GM12878 (cell line): Measurements from ENCODE around the gene COL27A1. TPM values are rescaled to one million over a fixed set of nuclear protein-coding genes. Genes with fewer than 3 reads are reported as not detected.

Experiments
- ATAC-seq: fragments of 200-7000 bp; cut with Tn5 transposase; 3 replicates; pipeline ENCODE4 v1.9.1; 2020; ENCODE audit warnings: mild to moderate bottlenecking, moderate library complexity
- BruUV-seq: library from RNA; stranded (reverse); fragments of 400-500 nt; replicated peaks from 2 replicates; lab custom pipeline; 2021; lab: Mats Ljungman, UMichigan
- CTCF ChIA-PET: fragments of 300-600 bp; sonication (Branson Sonifier 250); formaldehyde crosslinking; extraction: SDS; loops from one replicate; lab custom pipeline; 2021; ENCODE audit warnings: inconsistent platforms; lab: Yijun Ruan, JAX
- POLR2A ChIA-PET: fragments of 350-600 bp; formaldehyde crosslinking; extraction: SDS; loops from one replicate; lab custom pipeline; 2021; ENCODE audit warnings: inconsistent platforms; lab: Charles Lee
- RAD21 ChIA-PET: fragments of 300-600 bp; sonication (Branson Sonifier 250); formaldehyde crosslinking; loops from one replicate; lab custom pipeline; 2023; ENCODE audit warnings: antibody characterized with exemption; ENCODE audit not compliant: unreplicated experiment; lab: Charles Lee
- SMC1A ChIA-PET: fragments of 300-600 bp; sonication (Branson Sonifier 250); formaldehyde crosslinking; loops from one replicate; lab custom pipeline; 2023; ENCODE audit not compliant: unreplicated experiment, uncharacterized antibody; lab: Charles Lee
- DNase-seq: peaks from one replicate; pipeline ENCODE4 v3.0.0-alpha.2; 2011; ENCODE audit warnings: low read depth, low spot score
- FAIRE-seq: peaks from 3 replicates; lab custom pipeline; 2011; peaks lifted over from hg19 to GRCh38; lab: Jason Lieb, UNC
- H2AFZ ChIP-seq: 2 replicates; pipeline ENCODE4 v1.6.0; 2011; ENCODE audit warnings: low read depth, low read length, control low read depth; ENCODE audit not compliant: control insufficient read depth
- H3K27ac ChIP-seq: 2 replicates; pipeline ENCODE4 v1.5.1; 2011; ENCODE audit warnings: control low read depth; ENCODE audit not compliant: control insufficient read depth, insufficient read depth
- H3K27me3 ChIP-seq, 2 experiments: replicated peaks in 1 of 2; 2 replicates each; pipeline versions ENCODE4 v1.6.0 to v1.6.1; 2011; ENCODE audit warnings: low read length in 1 of 2; ENCODE audit not compliant: control insufficient read depth in 2 of 2, insufficient read depth in 2 of 2
- H3K36me3 ChIP-seq, 2 experiments: 2 replicates each; pipeline ENCODE4 v1.5.1; 2011; ENCODE audit warnings: low read length in 1 of 2; ENCODE audit not compliant: control insufficient read depth in 2 of 2, insufficient read depth in 2 of 2
- H3K4me1 ChIP-seq: 2 replicates; pipeline ENCODE4 v1.6.1; 2011; ENCODE audit warnings: mild to moderate bottlenecking, low read length, moderate library complexity, mixed read lengths; ENCODE audit not compliant: control insufficient read depth, insufficient read depth
- H3K4me2 ChIP-seq: 2 replicates; pipeline ENCODE4 v1.6.0; 2011; ENCODE audit warnings: control low read depth; ENCODE audit not compliant: control insufficient read depth, insufficient read depth
- H3K4me3 ChIP-seq: fragments of 200-600 bp; sonication (generic); 2 replicates; pipeline ENCODE4 v1.5.1; 2016
- H3K79me2 ChIP-seq: 2 replicates; pipeline ENCODE4 v1.6.0; 2011; ENCODE audit warnings: low read length; ENCODE audit not compliant: control insufficient read depth, insufficient read depth
- H3K9ac ChIP-seq: 2 replicates; pipeline ENCODE4 v1.8.0; 2011; ENCODE audit warnings: low read length, control low read depth, mixed read lengths; ENCODE audit not compliant: control insufficient read depth, insufficient read depth
- H3K9me3 ChIP-seq: replicated peaks from 3 replicates; pipeline ENCODE4 v1.5.1; 2011; ENCODE audit warnings: mild to moderate bottlenecking, low read length; ENCODE audit not compliant: control insufficient read depth, insufficient read depth
- H4K20me1 ChIP-seq: 2 replicates; pipeline ENCODE4 v1.6.0; 2011; ENCODE audit not compliant: control insufficient read depth, insufficient read depth
- MYB ChIP-seq: fragments of 150-350 bp; IDR thresholded peaks from 2 replicates; pipeline ENCODE4 v1.6.1; 2014; ENCODE audit warnings: mild to moderate bottlenecking, low read depth, low read length, borderline replicate concordance
- NR2F1 ChIP-seq: fragments of 450-650 bp; conservative IDR thresholded peaks from 2 replicates; pipeline ENCODE4 v1.6.1; 2017; ENCODE audit warnings: mild to moderate bottlenecking
- SIN3A ChIP-seq: IDR thresholded peaks from 2 replicates; pipeline ENCODE4 v1.6.1; 2012; ENCODE audit warnings: low read depth, low read length, improper control_type of control experiment
- SREBF2 ChIP-seq: IDR thresholded peaks from 2 replicates; pipeline ENCODE4 v1.6.1; 2012; ENCODE audit warnings: mild to moderate bottlenecking, low read length
- SRF ChIP-seq, 2 experiments: IDR thresholded peaks; 2 replicates each; pipeline ENCODE4 v1.6.1; 2011; ENCODE audit warnings: low read depth in 2 of 2, low read length in 2 of 2, mild to moderate bottlenecking in 1 of 2, moderate library complexity in 1 of 2
- TCF7 ChIP-seq: IDR thresholded peaks from 2 replicates; pipeline ENCODE4 v1.6.1; 2014; ENCODE audit warnings: antibody characterized with exemption, borderline replicate concordance
- YY1 ChIP-seq: IDR thresholded peaks from 2 replicates; pipeline ENCODE4 v1.6.1; 2011; ENCODE audit warnings: low read depth, mild to moderate bottlenecking, low read length
- WGBS: methylation state at CpG from one replicate; pipeline ENCODE4 v1.1.6; 2016; ENCODE audit warnings: low lambda C conversion rate; ENCODE audit not compliant: insufficient replicate concordance, insufficient coverage; ENCODE audit errors: missing lambda C conversion rate; 5-methylcytosine and 5-hydroxymethylcytosine counted together
- in situ Hi-C: fragments of 300-500 bp; cut with MboI; formaldehyde crosslinking; loops from 9 replicates; pipeline ENCODE4 v1.14.3; 2018; ENCODE audit warnings: mixed read lengths
- intact Hi-C: fragments of 100-400 bp; cut with micrococcal nuclease; formaldehyde crosslinking; loops from one replicate; pipeline ENCODE4 v1.14.2; 2022; ENCODE audit not compliant: unreplicated experiment
- polyA plus RNA-seq, 11 experiments: library from polyadenylated mRNA; depleted of rRNA in 4 of 11; unstranded in 6 of 11; stranded (reverse) in 5 of 11; fragments of >200 nt; fragmentation: Nextera tagmentation in 4 of 11; fragmentation: Illumina TruSeq in 1 of 11; extraction: Ambion mirVana in 4 of 11; extraction: Trizol in 1 of 11; gene quantifications; 1 replicate in 1 of 11; 2 replicates in 10 of 11; pipeline versions ENCODE4 v1.2.1 to v1.2.3, GENCODE V29; 2011 to 2016; ENCODE audit warnings: inconsistent platforms in 2 of 11, missing spikeins in 2 of 11, low read depth in 1 of 11
- total RNA-seq, 4 experiments: library from RNA; depleted of rRNA in 3 of 4; stranded (reverse); fragments of >200 nt in 3 of 4; fragmentation: Illumina TruSeq in 1 of 4; extraction: Trizol in 1 of 4; gene quantifications; 2 replicates each; pipeline versions ENCODE4 v1.2.1 to v1.2.3, GENCODE V29; 2013 to 2021
- TF ChIP-seq, protein P1 (sequence below): fragments of 450-650 bp; IDR thresholded peaks from 2 replicates; pipeline ENCODE4 v1.6.1; 2016; ENCODE audit warnings: mild to moderate bottlenecking
- TF ChIP-seq, protein P2 (sequence below): fragments of 450-650 bp; IDR thresholded peaks from 2 replicates; pipeline ENCODE4 v1.6.1; 2017; ENCODE audit warnings: mild to moderate bottlenecking, low read depth, inconsistent platforms; ENCODE audit not compliant: poor library complexity, severe bottlenecking
- TF ChIP-seq, protein P3 (sequence below): IDR thresholded peaks from 2 replicates; pipeline ENCODE4 v1.6.1; 2012; ENCODE audit warnings: low read depth, low read length, improper control_type of control experiment
- TF ChIP-seq, protein P4 (sequence below): fragments of 450-650 bp; IDR thresholded peaks from 2 replicates; pipeline ENCODE4 v1.6.1; 2017; ENCODE audit warnings: mild to moderate bottlenecking
- TF ChIP-seq, protein P5 (sequence below): fragments of 450-650 bp; conservative IDR thresholded peaks from 2 replicates; pipeline ENCODE4 v1.6.1; 2017; ENCODE audit warnings: mild to moderate bottlenecking, moderate library complexity

The COL27A1 gene
- total and polyA plus RNA-seq, 10 of the 15 experiments (the other 5 are each of a cell fraction or from before 2014, with no cell fraction given) = 0.10 TPM; not detected in 9

DNA sequence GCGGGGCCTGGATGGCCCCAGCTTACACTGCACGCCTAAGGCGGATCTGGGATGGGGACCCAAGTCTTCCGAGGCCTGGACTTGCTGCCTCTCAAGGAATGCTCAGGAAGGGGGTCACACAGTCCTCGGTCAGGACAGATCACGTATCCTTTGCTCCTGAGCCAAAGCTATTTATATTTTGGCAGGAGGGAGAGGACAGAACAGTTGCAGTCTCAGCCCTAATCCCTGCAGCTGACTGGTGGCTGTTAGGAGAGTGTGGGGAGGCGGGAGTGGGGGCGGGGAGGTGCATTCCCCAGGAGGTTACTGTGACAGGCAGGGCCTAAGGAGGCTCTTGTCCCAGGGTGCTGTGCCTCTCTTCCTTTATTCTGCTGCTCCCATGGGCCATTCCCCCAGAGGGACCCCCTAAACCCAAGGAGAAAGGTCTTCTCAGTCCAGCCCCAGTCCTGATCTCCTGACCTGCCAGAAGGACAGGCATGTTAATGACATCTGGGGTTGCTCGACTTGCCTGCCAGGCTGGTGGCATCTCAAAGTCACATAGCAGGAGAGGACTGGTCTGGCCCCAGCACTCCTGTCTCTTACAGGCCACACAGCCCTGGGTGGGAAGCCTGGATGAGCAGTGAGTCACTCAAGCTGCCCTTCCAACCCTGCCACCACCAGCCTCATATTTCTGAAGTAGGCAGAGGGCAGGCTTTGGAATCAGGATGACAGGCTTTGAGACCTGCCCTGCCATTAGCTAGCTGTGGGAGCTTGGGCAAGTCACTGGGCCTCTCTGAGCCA, 51.9 kb downstream of the COL27A1 start:
- ATAC-seq = no peak
- no peak overlapping the region for H2AFZ ChIP-seq
- no peak overlapping the region for H3K9ac ChIP-seq
- BruUV-seq = no TSS peak
- no peaks in the 10 kb centered on the region for H3K4me1 ChIP-seq
- ChIA-PET SMC1A (no interaction called here), RAD21 (no interaction called here), POLR2A (no interaction called here), CTCF (no interaction called here)
- peaks cover 0 to 2% of the 10 kb centered on the region in 2 experiments; a peak in 2 of 4 replicates for H3K27me3 ChIP-seq
- WGBS = 5% methylated on average over 9 of the region's 9 CpGs
- DNase-seq = no peak
- no peak overlapping the region for H3K4me3 ChIP-seq
- in situ Hi-C loops (no loop called here), intact Hi-C loops (no loop called here)
- no peak for FAIRE-seq
- H3K36me3 ChIP-seq = no peaks in the 10 kb centered on the region
- no peak overlapping the region for H3K27ac ChIP-seq
- H4K20me1 ChIP-seq = no peaks in the 10 kb centered on the region
- TF ChIP-seq, protein P1, sequence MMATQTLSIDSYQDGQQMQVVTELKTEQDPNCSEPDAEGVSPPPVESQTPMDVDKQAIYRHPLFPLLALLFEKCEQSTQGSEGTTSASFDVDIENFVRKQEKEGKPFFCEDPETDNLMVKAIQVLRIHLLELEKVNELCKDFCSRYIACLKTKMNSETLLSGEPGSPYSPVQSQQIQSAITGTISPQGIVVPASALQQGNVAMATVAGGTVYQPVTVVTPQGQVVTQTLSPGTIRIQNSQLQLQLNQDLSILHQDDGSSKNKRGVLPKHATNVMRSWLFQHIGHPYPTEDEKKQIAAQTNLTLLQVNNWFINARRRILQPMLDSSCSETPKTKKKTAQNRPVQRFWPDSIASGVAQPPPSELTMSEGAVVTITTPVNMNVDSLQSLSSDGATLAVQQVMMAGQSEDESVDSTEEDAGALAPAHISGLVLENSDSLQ = no peak
- TF ChIP-seq TCF7 = no peak
- TF ChIP-seq SREBF2 = no peak
- TF ChIP-seq MYB = no peak
- TF ChIP-seq, protein P2, sequence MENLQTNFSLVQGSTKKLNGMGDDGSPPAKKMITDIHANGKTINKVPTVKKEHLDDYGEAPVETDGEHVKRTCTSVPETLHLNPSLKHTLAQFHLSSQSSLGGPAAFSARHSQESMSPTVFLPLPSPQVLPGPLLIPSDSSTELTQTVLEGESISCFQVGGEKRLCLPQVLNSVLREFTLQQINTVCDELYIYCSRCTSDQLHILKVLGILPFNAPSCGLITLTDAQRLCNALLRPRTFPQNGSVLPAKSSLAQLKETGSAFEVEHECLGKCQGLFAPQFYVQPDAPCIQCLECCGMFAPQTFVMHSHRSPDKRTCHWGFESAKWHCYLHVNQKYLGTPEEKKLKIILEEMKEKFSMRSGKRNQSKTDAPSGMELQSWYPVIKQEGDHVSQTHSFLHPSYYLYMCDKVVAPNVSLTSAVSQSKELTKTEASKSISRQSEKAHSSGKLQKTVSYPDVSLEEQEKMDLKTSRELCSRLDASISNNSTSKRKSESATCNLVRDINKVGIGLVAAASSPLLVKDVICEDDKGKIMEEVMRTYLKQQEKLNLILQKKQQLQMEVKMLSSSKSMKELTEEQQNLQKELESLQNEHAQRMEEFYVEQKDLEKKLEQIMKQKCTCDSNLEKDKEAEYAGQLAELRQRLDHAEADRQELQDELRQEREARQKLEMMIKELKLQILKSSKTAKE = no peak
- TF ChIP-seq, protein P3, sequence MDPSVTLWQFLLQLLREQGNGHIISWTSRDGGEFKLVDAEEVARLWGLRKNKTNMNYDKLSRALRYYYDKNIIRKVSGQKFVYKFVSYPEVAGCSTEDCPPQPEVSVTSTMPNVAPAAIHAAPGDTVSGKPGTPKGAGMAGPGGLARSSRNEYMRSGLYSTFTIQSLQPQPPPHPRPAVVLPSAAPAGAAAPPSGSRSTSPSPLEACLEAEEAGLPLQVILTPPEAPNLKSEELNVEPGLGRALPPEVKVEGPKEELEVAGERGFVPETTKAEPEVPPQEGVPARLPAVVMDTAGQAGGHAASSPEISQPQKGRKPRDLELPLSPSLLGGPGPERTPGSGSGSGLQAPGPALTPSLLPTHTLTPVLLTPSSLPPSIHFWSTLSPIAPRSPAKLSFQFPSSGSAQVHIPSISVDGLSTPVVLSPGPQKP = no peak
- no peak for TF ChIP-seq SIN3A
- TF ChIP-seq YY1 = no peak
- TF ChIP-seq, protein P4, sequence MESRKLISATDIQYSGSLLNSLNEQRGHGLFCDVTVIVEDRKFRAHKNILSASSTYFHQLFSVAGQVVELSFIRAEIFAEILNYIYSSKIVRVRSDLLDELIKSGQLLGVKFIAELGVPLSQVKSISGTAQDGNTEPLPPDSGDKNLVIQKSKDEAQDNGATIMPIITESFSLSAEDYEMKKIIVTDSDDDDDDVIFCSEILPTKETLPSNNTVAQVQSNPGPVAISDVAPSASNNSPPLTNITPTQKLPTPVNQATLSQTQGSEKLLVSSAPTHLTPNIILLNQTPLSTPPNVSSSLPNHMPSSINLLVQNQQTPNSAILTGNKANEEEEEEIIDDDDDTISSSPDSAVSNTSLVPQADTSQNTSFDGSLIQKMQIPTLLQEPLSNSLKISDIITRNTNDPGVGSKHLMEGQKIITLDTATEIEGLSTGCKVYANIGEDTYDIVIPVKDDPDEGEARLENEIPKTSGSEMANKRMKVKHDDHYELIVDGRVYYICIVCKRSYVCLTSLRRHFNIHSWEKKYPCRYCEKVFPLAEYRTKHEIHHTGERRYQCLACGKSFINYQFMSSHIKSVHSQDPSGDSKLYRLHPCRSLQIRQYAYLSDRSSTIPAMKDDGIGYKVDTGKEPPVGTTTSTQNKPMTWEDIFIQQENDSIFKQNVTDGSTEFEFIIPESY = no peak
- no peak for TF ChIP-seq NR2F1
- TF ChIP-seq SRF (IDR thresholded peaks at IDR 0.05; ENCODE audit: low read depth in 2 of 2, low read length in 2 of 2) = no peak
- TF ChIP-seq, protein P5, sequence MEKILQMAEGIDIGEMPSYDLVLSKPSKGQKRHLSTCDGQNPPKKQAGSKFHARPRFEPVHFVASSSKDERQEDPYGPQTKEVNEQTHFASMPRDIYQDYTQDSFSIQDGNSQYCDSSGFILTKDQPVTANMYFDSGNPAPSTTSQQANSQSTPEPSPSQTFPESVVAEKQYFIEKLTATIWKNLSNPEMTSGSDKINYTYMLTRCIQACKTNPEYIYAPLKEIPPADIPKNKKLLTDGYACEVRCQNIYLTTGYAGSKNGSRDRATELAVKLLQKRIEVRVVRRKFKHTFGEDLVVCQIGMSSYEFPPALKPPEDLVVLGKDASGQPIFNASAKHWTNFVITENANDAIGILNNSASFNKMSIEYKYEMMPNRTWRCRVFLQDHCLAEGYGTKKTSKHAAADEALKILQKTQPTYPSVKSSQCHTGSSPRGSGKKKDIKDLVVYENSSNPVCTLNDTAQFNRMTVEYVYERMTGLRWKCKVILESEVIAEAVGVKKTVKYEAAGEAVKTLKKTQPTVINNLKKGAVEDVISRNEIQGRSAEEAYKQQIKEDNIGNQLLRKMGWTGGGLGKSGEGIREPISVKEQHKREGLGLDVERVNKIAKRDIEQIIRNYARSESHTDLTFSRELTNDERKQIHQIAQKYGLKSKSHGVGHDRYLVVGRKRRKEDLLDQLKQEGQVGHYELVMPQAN = no peak
- no peaks in the 10 kb centered on the region for H3K79me2 ChIP-seq
- no peaks in the 10 kb centered on the region for H3K9me3 ChIP-seq
- H3K4me2 ChIP-seq = no peak overlapping the region
